H1 (cell line): ENCODE measurements around the gene GALE. TPM values are rescaled to one million over a fixed set of nuclear protein-coding genes. Genes with fewer than 3 reads are reported as not detected.
A peak's percentile ranks its signal among the peaks of the same experiment; 100 is the strongest.

Experiments
- CTCF ChIA-PET: fragments of 300-600 bp; sonication (Branson Sonifier 250); formaldehyde crosslinking; loops from one replicate; lab custom pipeline; 2021; ENCODE audit not compliant: partially characterized antibody; lab: Charles Lee
- POLR2A ChIA-PET: fragments of 300-600 bp; sonication (Branson Sonifier 250); formaldehyde crosslinking; loops from one replicate; lab custom pipeline; 2021; ENCODE audit warnings: inconsistent platforms; ENCODE audit not compliant: partially characterized antibody; lab: Charles Lee
- DNase-seq, 2 experiments: peaks; one replicate each; pipeline versions ENCODE4 v3.0.0 to v3.0.0-alpha.2; 2010 to 2022; ENCODE audit warnings: low spot score in 2 of 2, low read depth in 1 of 2, mixed read lengths in 1 of 2
- FAIRE-seq: peaks from 2 replicates; lab custom pipeline; 2011; peaks lifted over from hg19 to GRCh38; lab: Jason Lieb, UNC
- H2AFZ ChIP-seq: 2 replicates; pipeline ENCODE4 v1.8.1; 2012; ENCODE audit warnings: low read length, inconsistent platforms
- H2AK5ac ChIP-seq: 2 replicates; pipeline ENCODE4 v1.6.1; 2013; ENCODE audit warnings: low read depth, low read length
- H2BK120ac ChIP-seq: replicated peaks from 2 replicates; pipeline ENCODE3; 2013; ENCODE audit warnings: low read depth, low read length, inconsistent platforms
- H2BK12ac ChIP-seq: 2 replicates; pipeline ENCODE4 v1.6.1; 2013; ENCODE audit warnings: low read depth, low read length
- H2BK15ac ChIP-seq: 2 replicates; pipeline ENCODE4 v1.6.1; 2013; ENCODE audit warnings: low read length
- H2BK20ac ChIP-seq: 2 replicates; pipeline ENCODE4 v1.6.1; 2013; ENCODE audit warnings: low read length
- H2BK5ac ChIP-seq: 2 replicates; pipeline ENCODE4 v1.6.1; 2013; ENCODE audit warnings: low read depth, low read length
- H3K14ac ChIP-seq: 2 replicates; pipeline ENCODE4 v1.6.1; 2013; ENCODE audit warnings: inconsistent platforms; ENCODE audit not compliant: insufficient read length
- H3K18ac ChIP-seq: 2 replicates; pipeline ENCODE4 v1.6.1; 2013; ENCODE audit warnings: low read length; ENCODE audit errors: extremely low read depth
- H3K23ac ChIP-seq: 2 replicates; pipeline ENCODE4 v1.6.1; 2013; ENCODE audit warnings: inconsistent platforms; ENCODE audit not compliant: insufficient read length
- H3K23me2 ChIP-seq: 2 replicates; pipeline ENCODE4 v1.6.1; 2013; ENCODE audit warnings: low read depth, low read length
- H3K27ac ChIP-seq: 2 replicates; pipeline ENCODE4 v1.6.1; 2011; ENCODE audit warnings: low read depth, low read length, inconsistent platforms
- H3K27me3 ChIP-seq, 4 experiments: replicated peaks in 1 of 4; 1 replicate in 1 of 4; 2 replicates in 3 of 4; pipeline versions ENCODE4 v1.6.1 to v1.8.1; 2011 to 2013; ENCODE audit warnings: low read length in 3 of 4, mild to moderate bottlenecking in 3 of 4, inconsistent platforms in 2 of 4, mixed read lengths in 2 of 4, moderate library complexity in 1 of 4; ENCODE audit not compliant: control insufficient read depth in 3 of 4, insufficient read depth in 3 of 4; ENCODE audit errors: extremely low read depth in 1 of 4
- H3K36me3 ChIP-seq, 4 experiments: 2 replicates each; pipeline versions ENCODE4 v1.6.1 to v1.8.1; 2011 to 2013; ENCODE audit warnings: mild to moderate bottlenecking in 4 of 4, low read length in 3 of 4, moderate library complexity in 2 of 4, control low read depth in 1 of 4, inconsistent platforms in 1 of 4; ENCODE audit not compliant: insufficient read depth in 4 of 4, control insufficient read depth in 2 of 4
- H3K4ac ChIP-seq: replicated peaks from 2 replicates; pipeline ENCODE3; 2013; ENCODE audit warnings: low read length, low read depth, mixed read lengths, inconsistent platforms; ENCODE audit not compliant: insufficient read length
- H3K4me1 ChIP-seq, 4 experiments: replicated peaks in 1 of 4; 1 replicate in 1 of 4; 2 replicates in 3 of 4; pipeline versions ENCODE4 v1.6.1 to v1.8.1; 2011 to 2013; ENCODE audit warnings: low read length in 3 of 4, inconsistent platforms in 2 of 4, mixed read lengths in 1 of 4; ENCODE audit not compliant: insufficient read depth in 4 of 4, control insufficient read depth in 3 of 4
- H3K4me2 ChIP-seq, 2 experiments: 2 replicates each; pipeline versions ENCODE4 v1.6.1 to v1.8.1; 2011 to 2013; ENCODE audit warnings: low read depth in 2 of 2, low read length in 2 of 2, control low read depth in 1 of 2, inconsistent platforms in 1 of 2, mild to moderate bottlenecking in 1 of 2; ENCODE audit not compliant: insufficient read depth in 1 of 2
- H3K4me3 ChIP-seq, 4 experiments: fragments of 200-600, 300-600 bp in 1 of 4; sonication (generic), shearing (Covaris generic), sonication (Bioruptor Twin) in 1 of 4; 2 replicates each; pipeline versions ENCODE4 v1.5.1 to v1.8.1; 2011 to 2016; ENCODE audit warnings: low read length in 4 of 4, low read depth in 3 of 4, control low read depth in 2 of 4, inconsistent platforms in 2 of 4, mild to moderate bottlenecking in 2 of 4, mixed read lengths in 1 of 4, moderate library complexity in 1 of 4; ENCODE audit not compliant: insufficient read depth in 2 of 4; ENCODE audit errors: extremely low read depth in 1 of 4
- H3K56ac ChIP-seq: replicated peaks from 2 replicates; pipeline ENCODE3; 2013; ENCODE audit warnings: low read depth, mild to moderate bottlenecking, mixed read lengths, low read length, inconsistent platforms; ENCODE audit not compliant: insufficient read length
- H3K79me1 ChIP-seq: 2 replicates; pipeline ENCODE4 v1.6.1; 2013; ENCODE audit warnings: low read depth, low read length, control low read depth
- H3K79me2 ChIP-seq, 2 experiments: 2 replicates each; pipeline versions ENCODE4 v1.6.1 to v1.8.1; 2012 to 2013; ENCODE audit warnings: low read length in 2 of 2, mild to moderate bottlenecking in 2 of 2, inconsistent platforms in 1 of 2; ENCODE audit not compliant: insufficient read depth in 2 of 2, control insufficient read depth in 1 of 2
- H3K9ac ChIP-seq, 4 experiments: replicated peaks in 1 of 4; 1 replicate in 1 of 4; 2 replicates in 3 of 4; pipeline versions ENCODE4 v1.6.1 to v1.8.1; 2011 to 2013; ENCODE audit warnings: low read depth in 3 of 4, low read length in 3 of 4, control low read depth in 2 of 4, mild to moderate bottlenecking in 2 of 4, moderate library complexity in 2 of 4, inconsistent platforms in 1 of 4; ENCODE audit errors: extremely low read depth in 1 of 4
- H3K9me3 ChIP-seq, 2 experiments: 2 replicates each; pipeline versions ENCODE4 v1.6.1 to v1.8.1; 2012 to 2013; ENCODE audit warnings: mild to moderate bottlenecking in 2 of 2, moderate library complexity in 2 of 2, control low read depth in 1 of 2, inconsistent platforms in 1 of 2, low read depth in 1 of 2, low read length in 1 of 2, mixed read lengths in 1 of 2; ENCODE audit not compliant: insufficient read depth in 2 of 2
- H4K20me1 ChIP-seq, 2 experiments: replicated peaks in 1 of 2; 2 replicates each; pipeline versions ENCODE3 to v1.8.1; 2011 to 2013; ENCODE audit warnings: inconsistent platforms in 2 of 2, low read length in 2 of 2, mild to moderate bottlenecking in 1 of 2; ENCODE audit not compliant: insufficient read depth in 2 of 2, control insufficient read depth in 1 of 2
- H4K5ac ChIP-seq: 2 replicates; pipeline ENCODE4 v1.6.1; 2013; ENCODE audit warnings: low read length, low read depth, mixed read lengths, inconsistent platforms; ENCODE audit not compliant: insufficient read length
- H4K8ac ChIP-seq: 2 replicates; pipeline ENCODE4 v1.8.0; 2013; ENCODE audit warnings: mild to moderate bottlenecking, moderate library complexity, low read length, inconsistent platforms; ENCODE audit not compliant: insufficient read depth; ENCODE audit errors: extremely low read depth
- H4K91ac ChIP-seq: replicated peaks from 2 replicates; pipeline ENCODE3; 2013; ENCODE audit warnings: low read length, mixed read lengths, inconsistent platforms; ENCODE audit not compliant: insufficient read length
- ATF2 ChIP-seq: IDR thresholded peaks from 2 replicates; pipeline ENCODE4 v1.6.1; 2012; ENCODE audit warnings: low read length, inconsistent platforms
- CEBPB ChIP-seq: IDR thresholded peaks from 2 replicates; pipeline ENCODE4 v1.6.1; 2012; ENCODE audit warnings: low read depth, low read length
- E2F6 ChIP-seq: IDR thresholded peaks from 2 replicates; pipeline ENCODE4 v1.6.1; 2012; ENCODE audit warnings: inconsistent platforms
- EGR1 ChIP-seq: IDR thresholded peaks from 2 replicates; pipeline ENCODE4 v1.6.1; 2011; ENCODE audit warnings: low read depth, low read length, borderline replicate concordance
- JUND ChIP-seq: IDR thresholded peaks from 2 replicates; pipeline ENCODE4 v1.6.1; 2011; ENCODE audit warnings: mild to moderate bottlenecking, improper control_type of control experiment, low read length
- SIRT6 ChIP-seq: IDR thresholded peaks from one replicate; pipeline ENCODE4 v1.7.1; 2012; ENCODE audit warnings: low read length, inconsistent platforms
- TEAD4 ChIP-seq: IDR thresholded peaks from 2 replicates; pipeline ENCODE4 v1.6.1; 2012; ENCODE audit warnings: low read depth, low read length, inconsistent platforms, mixed read lengths
- USF2 ChIP-seq: IDR thresholded peaks from 2 replicates; pipeline ENCODE4 v1.6.1; 2011; ENCODE audit warnings: low read length, improper control_type of control experiment
- WGBS, 2 experiments: shearing (Covaris generic) in 1 of 2; methylation state at CpG; one replicate each; pipeline versions ENCODE4 v1.1.6 to v1.1.7; 2013 to 2015; ENCODE audit warnings: low lambda C conversion rate in 2 of 2, mixed read lengths in 2 of 2, inconsistent platforms in 1 of 2, low coverage in 1 of 2, missing lambda C conversion rate in 1 of 2; ENCODE audit not compliant: insufficient replicate concordance in 2 of 2, insufficient coverage in 1 of 2, insufficient read length in 1 of 2; ENCODE audit errors: extremely low coverage in 1 of 2, missing lambda C conversion rate in 1 of 2; 5-methylcytosine and 5-hydroxymethylcytosine counted together
- polyA plus RNA-seq, 7 experiments: library from polyadenylated mRNA; depleted of rRNA in 3 of 7; stranded (reverse) in 5 of 7; unstranded in 2 of 7; fragments of >200 nt in 5 of 7; fragments of 200-250 nt in 2 of 7; gene quantifications; 1 replicate in 5 of 7; 2 replicates in 1 of 7; 4 replicates in 1 of 7; pipeline versions ENCODE4 v1.2.1 to v1.2.3, GENCODE V29; 2011 to 2013; ENCODE audit warnings: missing spikeins in 2 of 7, mixed read lengths in 2 of 7
- total RNA-seq: library from RNA; stranded (reverse); fragmentation: NEBNext Ultra II Directional; extraction: Animal tissue kit (Norgen Biotek cat#: 25700); gene quantifications from 2 replicates; pipeline ENCODE4 v1.2.1, GENCODE V29; 2021

GALE gene
- total and polyA plus RNA-seq, 2 of the 8 experiments (the other 6 are each of a cell fraction or from before 2014, with no cell fraction given) = 26.0 to 33.9 TPM

- POLR2A ChIA-PET = interaction anchor here (1.0 to 16.2 kb wide), 4 partner anchors 6 to 49 kb away, joined by 3 to 192 read pairs (median 42); partner anchors contain the start of genes ELOA, GALE and PITHD1
- Histone ChIP-seq H3K18ac (no peak overlapping the region), H2AK5ac (no peak overlapping the region), H2BK5ac (no peak overlapping the region), H3K14ac (no peak overlapping the region), H4K5ac (no peak overlapping the region), H3K9me3 (no peaks in the 10 kb centered on the region), H3K23ac (no peak overlapping the region), H3K4me1 (peaks cover 0 to 11% (median 6%) of the 10 kb centered on the region in 4 experiments; a peak in 5 of 7 replicates), H3K23me2 (peaks cover 9% of the 10 kb centered on the region), H3K56ac (no peak overlapping the region), H2AFZ (no peak overlapping the region), H3K4me3 (peak overlapping the region in 1 of 4 experiments; percentile 12; a peak in 1 of 8 replicates), H4K8ac (peak overlapping the region; percentile 35; the same call in 1 of the 2 replicates), H3K36me3 (peaks cover 6 to 25% (median 22%) of the 10 kb centered on the region in 4 experiments; a peak in 6 of 8 replicates), H3K4ac (no peak overlapping the region), H3K9ac (no peak overlapping the region), H4K20me1 (peaks cover 7 to 10% of the 10 kb centered on the region in 2 experiments), H2BK12ac (no peak overlapping the region), H2BK15ac (no peak overlapping the region; the same call in 1 of the 2 replicates), H3K27ac (no peak overlapping the region; the same call in none of the 2 replicates), H2BK20ac (no peak overlapping the region), H4K91ac (no peak overlapping the region), H2BK120ac (no peak overlapping the region), H3K79me1 (peaks cover 10% of the 10 kb centered on the region; the same call in 1 of the 2 replicates), H3K4me2 (peak overlapping the region; percentile 74 to 96; a peak in 3 of 4 replicates), H3K79me2 (peaks cover 4 to 21% of the 10 kb centered on the region in 2 experiments; a peak in 3 of 4 replicates), H3K27me3 (no peaks in the 10 kb centered on the region)
- FAIRE-seq = no peak
- WGBS, 2 experiments = 88% methylated on average over 16 of the region's 16 CpGs; no CpG with 5 or more reads in 1 of the 2 experiments
- CTCF ChIA-PET = interaction anchor here (1.0 to 4.6 kb wide), 4 partner anchors 17 to 124 kb away, joined by 3 to 26 read pairs (median 6); partner anchors contain the start of gene FUCA1
- no peak for DNase-seq
- TF ChIP-seq CEBPB (no peak), ATF2 (no peak), TEAD4 (no peak), JUND (no peak), EGR1 (no peak), SIRT6 (no peak), USF2 (no peak), E2F6 (no peak)
Measured at GRCh38 chr1:23793018-23793781, 7.4 kb downstream of the GALE start.
